Naive B cell (primary cell): Measurements from ENCODE around the gene OR51E1. TPM values are rescaled to one million over a fixed set of nuclear protein-coding genes. Genes with fewer than 3 reads are reported as not detected.

Source experiments
- ATAC-seq, 2 donors: fragments of 150-1000 bp; cut with Tn5 transposase; 2 replicates each; pipeline ENCODE4 v1.10.0; 2021; ENCODE audit warnings: low read depth in 2 of 2, mild to moderate bottlenecking in 2 of 2, moderate library complexity in 2 of 2
- DNase-seq: peaks from one replicate; pipeline ENCODE4 v3.0.0; 2022
- H3K27ac Mint-ChIP-seq, 6 donors: one replicate each; pipeline ENCODE4 v1.8.0; 2020 to 2022; ENCODE audit warnings: mild to moderate bottlenecking in 6 of 6, mixed read lengths in 6 of 6, moderate library complexity in 5 of 6, inconsistent platforms in 2 of 6
- H3K27me3 Mint-ChIP-seq, 3 donors: one replicate each; pipeline ENCODE4 v1.8.0; 2021 to 2022; ENCODE audit warnings: mixed read lengths in 3 of 3, mild to moderate bottlenecking in 1 of 3
- H3K36me3 Mint-ChIP-seq, 2 donors: one replicate each; pipeline ENCODE4 v1.8.0; 2020 to 2022; ENCODE audit warnings: mixed read lengths in 2 of 2, inconsistent platforms in 1 of 2, mild to moderate bottlenecking in 1 of 2
- H3K4me1 Mint-ChIP-seq, 3 donors: one replicate each; pipeline ENCODE4 v1.8.0; 2020 to 2022; ENCODE audit warnings: mixed read lengths in 3 of 3, inconsistent platforms in 1 of 3, mild to moderate bottlenecking in 1 of 3, moderate library complexity in 1 of 3
- H3K4me3 Mint-ChIP-seq, 8 donors: one replicate each; pipeline ENCODE4 v1.8.0; 2020 to 2022; ENCODE audit warnings: mild to moderate bottlenecking in 8 of 8, mixed read lengths in 8 of 8, moderate library complexity in 8 of 8, inconsistent platforms in 2 of 8
- H3K9me3 Mint-ChIP-seq, 7 donors: one replicate each; pipeline ENCODE4 v1.8.0; 2020 to 2022; ENCODE audit warnings: mixed read lengths in 7 of 7, mild to moderate bottlenecking in 5 of 7, inconsistent platforms in 2 of 7, moderate library complexity in 1 of 7
- polyA plus RNA-seq, 6 donors: library from polyadenylated mRNA; unstranded; fragments of 300-500 nt; fragmentation: Illumina TruSeq; gene quantifications; one replicate each; pipeline ENCODE4 v1.2.3, GENCODE V29; 2021; ENCODE audit warnings: low read depth in 6 of 6

Gene OR51E1
- polyA plus RNA-seq, 6 donors from 2014 or later = not detected

DNA sequence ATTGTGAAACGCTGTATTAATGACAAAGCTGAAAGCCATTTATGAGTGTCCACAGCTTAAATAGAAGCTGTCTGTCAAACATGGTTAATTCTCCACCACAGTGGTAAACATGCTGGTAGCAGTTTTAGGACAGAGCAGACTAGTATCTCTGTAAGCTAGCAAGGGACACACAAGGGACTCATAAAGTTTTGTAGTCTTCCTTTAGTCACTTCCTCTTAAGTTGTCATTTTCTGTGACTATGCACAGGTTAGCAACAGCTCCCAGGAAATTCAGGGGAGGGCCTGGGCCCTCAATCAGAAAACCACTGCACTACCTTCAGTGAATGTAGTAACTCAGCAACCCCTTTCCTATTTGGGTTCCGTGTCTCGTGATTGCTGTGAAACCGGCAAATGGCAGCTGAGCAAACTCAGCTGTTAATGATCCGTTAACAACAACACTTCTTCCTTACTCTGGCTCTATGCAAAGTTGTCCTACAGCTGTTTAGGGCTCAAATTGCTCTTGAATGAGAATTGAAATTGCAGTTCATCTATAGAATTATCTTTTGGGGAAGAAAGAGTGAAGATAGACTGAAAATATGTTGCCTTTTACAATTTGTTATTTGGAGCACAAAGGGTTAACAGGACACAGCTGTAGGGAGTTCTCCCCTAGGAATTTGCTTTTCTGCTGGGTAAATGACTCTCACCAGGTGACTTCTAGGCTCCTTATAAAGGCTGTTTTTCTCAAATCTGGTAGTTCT is 60.4 kb downstream of the OR51E1 start, which contains the start of gene MMP26:
TSS of gene MMP26 (plus strand) at position 731 of the 736 bp plus-strand sequence.
- H3K4me3 Mint-ChIP-seq = no peak within 1 kb of the TSS
- DNase-seq (no peak), ATAC-seq (no peak)
- peaks cover 0 to 5% (median 0%) of the 10 kb centered on the region in 7 donors for H3K9me3 Mint-ChIP-seq
- H3K27ac Mint-ChIP-seq = no peak within 1 kb of the TSS
- H3K27me3 Mint-ChIP-seq = peaks cover 0 to 14% (median 4%) of the 10 kb centered on the region in 3 donors
- no peaks in the 10 kb centered on the region for H3K4me1 Mint-ChIP-seq
- H3K36me3 Mint-ChIP-seq = no peaks in the 10 kb centered on the region

- H3K9me3 Mint-ChIP-seq = peaks cover 0 to 1% (median 0%) of the 10 kb centered on the region in 7 donors
- no peaks in the 10 kb centered on the region for H3K36me3 Mint-ChIP-seq
- H3K4me3 Mint-ChIP-seq = no peak overlapping the region
- peaks cover 4 to 20% (median 4%) of the 10 kb centered on the region in 3 donors for H3K27me3 Mint-ChIP-seq
- DNase-seq = no peak
- no peak overlapping the region for H3K27ac Mint-ChIP-seq
- H3K4me1 Mint-ChIP-seq = no peaks in the 10 kb centered on the region
- ATAC-seq = no peak
Observed at GRCh38 chr11:4704790-4705334, 61.1 kb downstream of the OR51E1 start.

Other genes with a start within 250 kb of the OR51E1 start
- gene OR52K2, start 194.7 kb upstream of the OR51E1 start, polyA plus RNA-seq = not detected
- not detected for gene OR52K1, start 161.3 kb upstream of the OR51E1 start, polyA plus RNA-seq
- not detected for gene OR52M1, start 98.8 kb upstream of the OR51E1 start, polyA plus RNA-seq
- gene OR52I2, start 62.2 kb upstream of the OR51E1 start, polyA plus RNA-seq = under 1 TPM in 1 of 6 donors, not detected in 5; 0.17 TPM
- under 1 TPM in 1 of 6 donors, not detected in 5; 0.60 TPM for gene OR52I1, start 49.9 kb upstream of the OR51E1 start, polyA plus RNA-seq
- gene TRIM68, start 35.8 kb upstream of the OR51E1 start, polyA plus RNA-seq = 10 to 100 TPM in 5 of 6 donors, 1 to 10 TPM in 1; 4.8 to 20.4 (median 11.4) TPM
- gene OR51D1, start 6.5 kb upstream of the OR51E1 start, polyA plus RNA-seq = not detected
- gene OR51E2, start 53.9 kb downstream of the OR51E1 start, polyA plus RNA-seq = not detected
- gene MMP26, start 60.8 kb downstream of the OR51E1 start, polyA plus RNA-seq = not detected
- not detected for gene OR51F1, start 126.0 kb downstream of the OR51E1 start, polyA plus RNA-seq
- not detected for gene OR52R1, start 160.4 kb downstream of the OR51E1 start, polyA plus RNA-seq
- gene OR51F2, start 177.3 kb downstream of the OR51E1 start, polyA plus RNA-seq = not detected
- not detected for gene OR51S1, start 205.2 kb downstream of the OR51E1 start, polyA plus RNA-seq
- gene OR51T1, start 237.9 kb downstream of the OR51E1 start, polyA plus RNA-seq = not detected